Activated T-helper 2 cell treated with anti-CD3 and anti-CD28 coated beads, Interferon-gamma antibody, Interleukin-2, Interleukin-4, amounts not matched to agents 10 μg/mL and 5 μg/mL and 100 μg/mL, durations not matched to agents 14 hours and 24 hours and 36 hours (primary cell): ENCODE data around the gene ACKR4. TPM values are rescaled to one million over a fixed set of nuclear protein-coding genes. Genes with fewer than 3 reads are reported as not detected.
"Not testable (repeated sequence)": the region's sequence is repeated elsewhere in the genome, so short reads cannot be mapped to it uniquely, and the experiment has no call there.

Source experiments
- DNase-seq: peaks from one replicate; pipeline ENCODE4 v3.0.0; 2021; ENCODE audit warnings: low spot score
- H3K27ac Mint-ChIP-seq: one replicate; pipeline ENCODE4 v1.8.0; 2021; ENCODE audit warnings: mixed read lengths
- H3K27me3 Mint-ChIP-seq: one replicate; pipeline ENCODE4 v1.8.0; 2021; ENCODE audit warnings: low read depth, mixed read lengths
- H3K36me3 Mint-ChIP-seq: one replicate; pipeline ENCODE4 v1.8.0; 2021; ENCODE audit warnings: low read depth, mixed read lengths
- H3K4me1 Mint-ChIP-seq: one replicate; pipeline ENCODE4 v1.8.0; 2021; ENCODE audit warnings: low read depth, mixed read lengths
- H3K4me3 Mint-ChIP-seq: one replicate; pipeline ENCODE4 v1.8.0; 2021; ENCODE audit warnings: low read depth, mild to moderate bottlenecking, moderate library complexity, mixed read lengths
- H3K9me3 Mint-ChIP-seq: one replicate; pipeline ENCODE4 v1.8.0; 2021; ENCODE audit warnings: mixed read lengths
- intact Hi-C: fragments of 100-400 bp; cut with micrococcal nuclease; formaldehyde crosslinking; loops from one replicate; pipeline ENCODE4 v1.15.1; 2023
- total RNA-seq: library from RNA; stranded (reverse); gene quantifications from 2 replicates; pipeline ENCODE4 v1.2.3, GENCODE V29; 2022

Gene ACKR4
- total RNA-seq, result not detected in 2 replicates

- H3K9me3 Mint-ChIP-seq, result no peaks in the 10 kb centered on the region
- H3K36me3 Mint-ChIP-seq, result peaks cover 27% of the 10 kb centered on the region
- no peak within 1 kb of the TSS for H3K27ac Mint-ChIP-seq
- H3K4me3 Mint-ChIP-seq, result no peak within 1 kb of the TSS
- peaks cover 10% of the 10 kb centered on the region for H3K4me1 Mint-ChIP-seq
- no peaks in the 10 kb centered on the region for H3K27me3 Mint-ChIP-seq
- intact Hi-C loops, result no loop called here
- no peak for DNase-seq
These were observed at the start of gene ACKR4 for GRCh38 chr3:132596816-132597433. TSS of gene ACKR4 (plus strand) at chr3:132597270. CDS start at chr3:132600398, 3,128 bp downstream.

- no peaks in the 10 kb centered on the region for H3K27me3 Mint-ChIP-seq
- intact Hi-C loops, result loop anchor here (10.0 kb wide), 1 partner anchor 1054 kb away; no protein-coding TSS in a partner anchor
- H3K4me1 Mint-ChIP-seq, result peaks cover 50% of the 10 kb centered on the region
- DNase-seq, result no peak
- no peak overlapping the region for H3K4me3 Mint-ChIP-seq
- H3K9me3 Mint-ChIP-seq, result peaks cover 5% of the 10 kb centered on the region
- peak overlapping the region; percentile 99 for H3K27ac Mint-ChIP-seq
- peaks cover 15% of the 10 kb centered on the region for H3K36me3 Mint-ChIP-seq
These were observed 47.9 kb upstream of the ACKR4 start for GRCh38 chr3:132549169-132549568.

GRCh38 chr3:132549890-132550578, 47.0 kb upstream of the ACKR4 start:
- H3K27ac Mint-ChIP-seq, result peak overlapping the region; percentile 99
- H3K36me3 Mint-ChIP-seq, result peaks cover 9% of the 10 kb centered on the region
- intact Hi-C loops, result loop anchor here (1.0 to 10.0 kb wide), 3 partner anchors 13 to 1055 kb away; no protein-coding TSS in a partner anchor
- H3K4me1 Mint-ChIP-seq, result peaks cover 50% of the 10 kb centered on the region
- peak overlapping the region; percentile 69 for H3K4me3 Mint-ChIP-seq
- no peak for DNase-seq
- peaks cover 3% of the 10 kb centered on the region for H3K9me3 Mint-ChIP-seq
- H3K27me3 Mint-ChIP-seq, result no peaks in the 10 kb centered on the region

GRCh38 chr3:132550579-132551305, 46.3 kb upstream of the ACKR4 start:
- H3K27me3 Mint-ChIP-seq, result no peaks in the 10 kb centered on the region
- H3K4me1 Mint-ChIP-seq, result peaks cover 47% of the 10 kb centered on the region
- peak overlapping the region; percentile 99 for H3K27ac Mint-ChIP-seq
- intact Hi-C loops, result loop anchor here (1.0 to 2.0 kb wide), 2 partner anchors 14 to 19 kb away; no protein-coding TSS in a partner anchor
- H3K9me3 Mint-ChIP-seq, result peaks cover 3% of the 10 kb centered on the region
- no peak for DNase-seq
- peak overlapping the region; percentile 32 for H3K4me3 Mint-ChIP-seq
- H3K36me3 Mint-ChIP-seq, result peaks cover 5% of the 10 kb centered on the region

DNA sequence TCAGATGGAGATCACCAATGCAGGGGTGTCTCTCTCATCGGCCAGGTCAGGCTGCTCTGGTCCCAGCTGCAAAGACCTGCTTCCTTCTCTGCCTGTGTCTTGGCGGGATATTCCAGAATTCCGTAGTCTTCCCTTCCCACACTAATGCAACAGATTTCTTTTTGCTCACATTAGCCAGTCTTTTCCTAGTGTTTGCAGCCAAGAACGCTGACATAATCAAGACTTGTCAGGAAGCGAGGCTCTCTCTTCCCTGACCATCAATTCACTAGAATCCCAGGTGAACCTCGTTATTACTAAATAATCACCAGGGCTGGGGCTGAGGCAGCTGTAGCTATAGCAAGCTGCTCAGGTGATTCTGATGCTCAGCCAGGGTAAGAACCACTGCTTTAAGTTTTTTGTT, 43.2 kb upstream of the ACKR4 start:
- Mint-ChIP-seq H3K27me3 (no peaks in the 10 kb centered on the region), H3K4me1 (peaks cover 38% of the 10 kb centered on the region), H3K9me3 (peaks cover 3% of the 10 kb centered on the region), H3K27ac (no peak overlapping the region), H3K4me3 (no peak overlapping the region), H3K36me3 (peaks cover 6% of the 10 kb centered on the region)
- intact Hi-C loops, result no loop called here
- DNase-seq, result no peak

DNA sequence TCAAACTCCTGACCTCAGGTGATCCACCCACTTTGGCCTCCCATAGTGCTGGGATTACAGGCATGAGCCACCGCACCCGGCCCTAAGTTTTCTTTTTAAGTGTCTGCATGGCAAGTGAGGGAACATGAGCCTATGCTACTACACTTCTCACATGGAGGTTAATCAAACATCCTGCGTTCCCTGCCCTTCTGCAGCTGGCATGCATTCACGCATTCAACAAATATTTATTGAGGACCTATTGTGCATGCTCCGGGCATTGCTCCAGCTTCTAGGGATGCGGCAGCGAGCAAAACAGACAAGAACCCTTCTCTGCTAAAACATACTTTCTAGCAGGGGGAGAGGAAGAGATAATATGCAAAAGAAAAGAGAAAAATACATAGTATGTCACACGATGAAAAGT, 42.6 kb upstream of the ACKR4 start:
- no peak overlapping the region for H3K4me3 Mint-ChIP-seq

DNA sequence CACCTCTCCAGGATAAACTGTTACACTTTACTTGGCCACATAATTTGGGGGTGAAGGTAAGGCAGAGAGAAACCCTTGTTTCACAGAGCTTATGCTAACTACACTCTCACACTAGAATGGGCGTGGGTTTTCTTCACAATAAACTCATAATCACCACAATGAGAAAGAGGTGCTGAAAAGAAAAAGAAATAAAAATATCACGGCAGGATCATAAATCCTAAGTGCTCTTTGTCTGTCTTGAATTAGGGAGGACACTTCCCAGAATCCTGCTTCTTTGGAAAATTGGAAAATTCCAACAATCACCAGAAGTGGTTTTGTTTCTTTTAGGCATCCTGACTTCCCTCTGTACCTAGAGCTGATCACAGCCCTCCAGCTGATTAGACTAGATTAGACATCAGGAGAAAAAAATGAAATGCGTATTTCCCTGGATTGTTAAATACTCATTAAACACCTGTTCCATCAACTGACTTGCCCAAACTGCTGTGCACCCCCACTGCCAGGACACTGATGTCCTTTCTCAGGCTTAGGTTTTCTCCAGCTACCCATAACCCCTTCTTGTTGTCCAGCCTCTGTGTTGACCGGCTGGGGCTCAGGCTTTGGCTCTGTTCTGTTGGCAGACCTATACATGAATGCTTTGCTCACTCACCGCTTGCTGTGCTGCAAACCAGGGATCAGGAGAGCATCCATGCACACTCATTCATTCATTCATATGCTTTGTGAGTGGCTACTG, 41.6 kb upstream of the ACKR4 start:
- DNase-seq, result no peak
- Mint-ChIP-seq H3K27me3 (no peaks in the 10 kb centered on the region), H3K4me1 (peaks cover 24% of the 10 kb centered on the region), H3K4me3 (no peak overlapping the region), H3K27ac (no peak overlapping the region), H3K9me3 (no peaks in the 10 kb centered on the region), H3K36me3 (peaks cover 4% of the 10 kb centered on the region)
- intact Hi-C loops, result no loop called here

More for the DNA sequence above, 42.6 kb upstream of the ACKR4 start:
- intact Hi-C loops, result no loop called here
- H3K36me3 Mint-ChIP-seq, result peaks cover 8% of the 10 kb centered on the region
- H3K4me1 Mint-ChIP-seq, result peaks cover 33% of the 10 kb centered on the region
- no peak overlapping the region for H3K27ac Mint-ChIP-seq
- DNase-seq, result no peak
- peaks cover 3% of the 10 kb centered on the region for H3K9me3 Mint-ChIP-seq
- H3K27me3 Mint-ChIP-seq, result no peaks in the 10 kb centered on the region

DNA sequence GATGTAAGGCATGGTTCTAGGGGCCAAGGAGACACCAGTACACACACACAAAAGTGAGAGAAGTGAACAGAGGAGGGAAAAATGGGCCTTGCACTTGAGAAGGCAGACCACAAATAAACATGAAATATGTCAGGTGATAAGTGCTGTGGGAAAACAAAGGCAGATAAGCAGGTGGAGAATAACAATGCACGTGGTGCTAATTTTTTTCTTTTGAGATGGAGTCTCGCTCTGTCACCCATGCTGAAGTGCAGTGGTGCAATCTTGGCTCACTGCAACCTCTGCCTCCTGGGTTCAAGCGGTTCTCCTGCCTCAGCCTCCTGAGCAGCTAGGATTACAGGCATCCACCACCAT, 41.1 kb upstream of the ACKR4 start:
- H3K9me3 Mint-ChIP-seq, H3K36me3 Mint-ChIP-seq, H3K27ac Mint-ChIP-seq, H3K4me3 Mint-ChIP-seq, DNase-seq, H3K27me3 Mint-ChIP-seq, intact Hi-C loops: not testable (repeated sequence)
- peaks cover 18% of the 10 kb centered on the region for H3K4me1 Mint-ChIP-seq

- no peak overlapping the region for H3K4me3 Mint-ChIP-seq
- H3K4me1 Mint-ChIP-seq, result peaks cover 15% of the 10 kb centered on the region
- intact Hi-C loops, result no loop called here
- H3K9me3 Mint-ChIP-seq, result no peaks in the 10 kb centered on the region
- peaks cover 10% of the 10 kb centered on the region for H3K36me3 Mint-ChIP-seq
- no peak for DNase-seq
- no peak overlapping the region for H3K27ac Mint-ChIP-seq
- H3K27me3 Mint-ChIP-seq, result no peaks in the 10 kb centered on the region
These were observed 40.4 kb upstream of the ACKR4 start for GRCh38 chr3:132556508-132557159.

DNA sequence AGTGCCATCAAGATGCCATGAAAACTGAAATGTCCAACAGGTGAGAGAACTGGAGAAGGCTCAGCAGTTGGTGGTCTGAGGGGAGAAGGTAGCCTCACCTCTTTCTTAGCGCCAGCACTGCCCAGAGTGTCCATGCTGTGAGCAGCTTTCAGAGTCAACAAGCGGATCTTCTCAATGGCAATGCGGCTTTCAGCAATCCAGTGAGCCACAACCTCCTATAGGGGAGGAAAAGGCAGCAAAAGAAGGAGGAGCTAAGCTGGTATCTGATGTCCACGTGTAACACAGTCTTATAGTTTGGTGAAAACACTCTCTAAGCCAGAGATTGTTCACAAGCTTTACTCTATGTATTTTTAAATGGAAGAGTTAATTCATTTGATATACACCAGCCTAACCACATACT, 36.1 kb upstream of the ACKR4 start:
- peaks cover 1% of the 10 kb centered on the region for H3K4me1 Mint-ChIP-seq
- intact Hi-C loops, result no loop called here
- H3K4me3 Mint-ChIP-seq, result no peak overlapping the region
- H3K9me3 Mint-ChIP-seq, result no peaks in the 10 kb centered on the region
- peaks cover 38% of the 10 kb centered on the region for H3K36me3 Mint-ChIP-seq
- no peak overlapping the region for H3K27ac Mint-ChIP-seq
- no peaks in the 10 kb centered on the region for H3K27me3 Mint-ChIP-seq
- no peak for DNase-seq

DNA sequence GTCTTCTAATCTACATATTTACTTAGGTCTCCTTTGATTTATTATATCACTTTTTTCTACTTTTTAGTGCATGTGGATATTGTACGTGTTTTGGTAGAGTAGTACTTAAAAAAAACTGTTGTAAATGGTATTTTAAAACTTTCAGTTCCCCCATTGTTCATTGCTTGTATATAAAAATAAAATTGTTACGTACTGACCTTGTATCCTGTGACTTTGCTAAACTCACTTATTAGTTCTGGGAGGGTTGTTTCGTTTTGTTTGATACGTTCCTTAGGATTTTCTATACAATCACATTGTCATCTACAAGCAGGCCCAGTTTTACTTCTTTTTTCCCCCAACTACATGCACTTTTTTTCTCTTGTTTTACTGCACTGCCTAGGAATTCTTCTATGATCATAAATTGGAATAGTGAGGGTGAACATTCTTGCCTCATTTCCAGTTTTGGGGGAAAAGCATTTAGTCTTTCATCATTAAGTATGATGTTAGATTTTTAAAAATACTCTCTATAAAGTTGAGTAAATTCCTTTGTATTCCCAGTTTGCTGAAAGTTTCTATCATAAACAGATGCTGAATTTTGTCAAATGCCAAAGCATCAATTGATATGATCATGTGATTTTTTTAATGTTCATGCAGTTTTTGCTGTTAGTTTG, 33.5 kb upstream of the ACKR4 start:
- H3K9me3 Mint-ChIP-seq, result no peaks in the 10 kb centered on the region
- peaks cover 8% of the 10 kb centered on the region for H3K4me1 Mint-ChIP-seq
- no peak overlapping the region for H3K27ac Mint-ChIP-seq
- no peak overlapping the region for H3K4me3 Mint-ChIP-seq
- H3K36me3 Mint-ChIP-seq, result peaks cover 44% of the 10 kb centered on the region
- H3K27me3 Mint-ChIP-seq, result no peaks in the 10 kb centered on the region
- no peak for DNase-seq
- intact Hi-C loops, result no loop called here

- H3K36me3 Mint-ChIP-seq, result peaks cover 43% of the 10 kb centered on the region
- DNase-seq, result no peak
- H3K9me3 Mint-ChIP-seq, result no peaks in the 10 kb centered on the region
- no peak overlapping the region for H3K27ac Mint-ChIP-seq
- intact Hi-C loops, result no loop called here
- peaks cover 13% of the 10 kb centered on the region for H3K4me1 Mint-ChIP-seq
- H3K4me3 Mint-ChIP-seq, result no peak overlapping the region
- H3K27me3 Mint-ChIP-seq, result no peaks in the 10 kb centered on the region
These were observed 33.0 kb upstream of the ACKR4 start for GRCh38 chr3:132564070-132564465.
